ENCODE data around the gene TUBGCP3. TPM values are rescaled to one million over a fixed set of nuclear protein-coding genes. Genes with fewer than 3 reads are reported as not detected.

TUBGCP3 gene
- total RNA-seq, 2 experiments from 2014 or later, result 30.6 to 31.3 TPM

DNA sequence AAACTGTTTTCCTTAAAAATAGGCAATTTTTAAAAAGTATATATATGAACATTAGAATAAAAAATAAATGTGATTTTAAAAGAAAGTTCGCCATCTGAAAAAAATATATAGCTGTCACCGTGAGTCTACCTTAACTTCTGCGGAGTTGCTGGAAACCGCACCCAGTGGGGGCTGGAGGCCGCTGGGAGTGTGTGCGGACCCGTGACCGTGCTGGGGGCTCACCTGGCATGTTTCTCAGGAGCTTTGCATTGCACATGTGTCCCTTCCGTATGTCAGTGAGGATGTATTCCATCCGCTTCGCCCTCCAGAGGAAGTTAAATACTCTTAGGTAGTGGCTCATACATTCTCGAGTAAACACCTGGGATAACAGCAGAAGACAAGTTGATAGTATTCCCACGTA, 71.7 kb downstream of the TUBGCP3 start:
- ChIA-PET CTCF (no interaction called here), POLR2A (no interaction called here)
- Histone ChIP-seq H3K4me1 (ENCODE audit: insufficient read depth, low read length) (no peaks in the 10 kb centered on the region), H3K36me3 (ENCODE audit: insufficient read depth, low read length) (peaks cover 44% of the 10 kb centered on the region), H3K27me3 (ENCODE audit: control insufficient read depth in 1 of 2, insufficient read depth in 2 of 2, low read length in 2 of 2) (no peaks in the 10 kb centered on the region), H3K27ac (ENCODE audit: low read depth in 1 of 2, low read length in 2 of 2) (no peak overlapping the region), H3K9me3 (ENCODE audit: control insufficient read depth in 1 of 2, insufficient read depth in 1 of 2, low read length in 2 of 2) (no peaks in the 10 kb centered on the region), H3K4me3 (ENCODE audit: low read length) (no peak overlapping the region)
- H3K36me3 Mint-ChIP-seq (ENCODE audit: low read depth), result peaks cover 75% of the 10 kb centered on the region
- no peaks in the 10 kb centered on the region for H3K9me3 Mint-ChIP-seq
- no peaks in the 10 kb centered on the region for H3K4me1 Mint-ChIP-seq (ENCODE audit: low read depth)
- H3K27me3 Mint-ChIP-seq, result no peaks in the 10 kb centered on the region
- intact Hi-C loops (cut with DNase I, micrococcal nuclease), result no loop called here
- H3K27ac Mint-ChIP-seq, result no peak overlapping the region
- no peak for DNase-seq
- TF ChIP-seq, protein P1, sequence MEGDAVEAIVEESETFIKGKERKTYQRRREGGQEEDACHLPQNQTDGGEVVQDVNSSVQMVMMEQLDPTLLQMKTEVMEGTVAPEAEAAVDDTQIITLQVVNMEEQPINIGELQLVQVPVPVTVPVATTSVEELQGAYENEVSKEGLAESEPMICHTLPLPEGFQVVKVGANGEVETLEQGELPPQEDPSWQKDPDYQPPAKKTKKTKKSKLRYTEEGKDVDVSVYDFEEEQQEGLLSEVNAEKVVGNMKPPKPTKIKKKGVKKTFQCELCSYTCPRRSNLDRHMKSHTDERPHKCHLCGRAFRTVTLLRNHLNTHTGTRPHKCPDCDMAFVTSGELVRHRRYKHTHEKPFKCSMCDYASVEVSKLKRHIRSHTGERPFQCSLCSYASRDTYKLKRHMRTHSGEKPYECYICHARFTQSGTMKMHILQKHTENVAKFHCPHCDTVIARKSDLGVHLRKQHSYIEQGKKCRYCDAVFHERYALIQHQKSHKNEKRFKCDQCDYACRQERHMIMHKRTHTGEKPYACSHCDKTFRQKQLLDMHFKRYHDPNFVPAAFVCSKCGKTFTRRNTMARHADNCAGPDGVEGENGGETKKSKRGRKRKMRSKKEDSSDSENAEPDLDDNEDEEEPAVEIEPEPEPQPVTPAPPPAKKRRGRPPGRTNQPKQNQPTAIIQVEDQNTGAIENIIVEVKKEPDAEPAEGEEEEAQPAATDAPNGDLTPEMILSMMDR (IDR thresholded peaks at IDR 0.05), result no peak
- H3K4me3 Mint-ChIP-seq, result no peak overlapping the region
- ATAC-seq (ENCODE audit: poor library complexity), result no peak

DNA sequence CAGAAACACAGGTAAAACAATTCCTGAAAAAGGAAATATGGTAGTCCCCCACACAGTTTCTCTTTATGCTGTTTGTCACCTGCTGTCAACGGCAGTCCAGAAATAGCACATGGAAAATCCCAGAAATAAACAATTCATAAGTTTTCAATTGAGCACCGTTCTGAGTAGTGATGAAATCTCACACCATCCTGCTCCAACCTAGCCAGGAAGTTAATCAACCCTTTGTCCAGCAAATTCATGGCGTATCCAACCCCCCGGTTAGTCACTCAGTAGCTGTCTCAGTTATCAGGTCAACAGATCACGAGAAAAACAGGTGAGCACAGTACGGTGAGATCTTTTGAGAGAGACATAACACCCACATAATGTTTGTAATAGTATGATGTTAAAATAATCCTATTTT, 74.2 kb downstream of the TUBGCP3 start:
- intact Hi-C loops (cut with DNase I, micrococcal nuclease), result loop anchor here in 1 of 2 experiments (5.0 kb wide), 1 partner anchor 94 kb away; no protein-coding TSS in a partner anchor
- no peak for ATAC-seq (ENCODE audit: poor library complexity)
- H3K4me3 ChIP-seq (ENCODE audit: low read length), result no peak overlapping the region
- TF ChIP-seq, protein P1 (IDR thresholded peaks at IDR 0.05), result no peak
- H3K9me3 ChIP-seq (ENCODE audit: control insufficient read depth in 1 of 2, insufficient read depth in 1 of 2, low read length in 2 of 2), result no peaks in the 10 kb centered on the region
- DNase-seq, result no peak
- peaks cover 33% of the 10 kb centered on the region for H3K36me3 ChIP-seq (ENCODE audit: insufficient read depth, low read length)
- H3K27me3 Mint-ChIP-seq, result no peaks in the 10 kb centered on the region
- peaks cover 81% of the 10 kb centered on the region for H3K36me3 Mint-ChIP-seq (ENCODE audit: low read depth)
- H3K4me1 ChIP-seq (ENCODE audit: insufficient read depth, low read length), result no peaks in the 10 kb centered on the region
- ChIA-PET CTCF (no interaction called here), POLR2A (no interaction called here)
- no peak overlapping the region for H3K27ac Mint-ChIP-seq
- no peak overlapping the region for H3K4me3 Mint-ChIP-seq
- H3K4me1 Mint-ChIP-seq (ENCODE audit: low read depth), result no peaks in the 10 kb centered on the region
- no peaks in the 10 kb centered on the region for H3K9me3 Mint-ChIP-seq
- no peak overlapping the region for H3K27ac ChIP-seq (ENCODE audit: low read depth in 1 of 2, low read length in 2 of 2)
- no peaks in the 10 kb centered on the region for H3K27me3 ChIP-seq (ENCODE audit: control insufficient read depth in 1 of 2, insufficient read depth in 2 of 2, low read length in 2 of 2)

DNA sequence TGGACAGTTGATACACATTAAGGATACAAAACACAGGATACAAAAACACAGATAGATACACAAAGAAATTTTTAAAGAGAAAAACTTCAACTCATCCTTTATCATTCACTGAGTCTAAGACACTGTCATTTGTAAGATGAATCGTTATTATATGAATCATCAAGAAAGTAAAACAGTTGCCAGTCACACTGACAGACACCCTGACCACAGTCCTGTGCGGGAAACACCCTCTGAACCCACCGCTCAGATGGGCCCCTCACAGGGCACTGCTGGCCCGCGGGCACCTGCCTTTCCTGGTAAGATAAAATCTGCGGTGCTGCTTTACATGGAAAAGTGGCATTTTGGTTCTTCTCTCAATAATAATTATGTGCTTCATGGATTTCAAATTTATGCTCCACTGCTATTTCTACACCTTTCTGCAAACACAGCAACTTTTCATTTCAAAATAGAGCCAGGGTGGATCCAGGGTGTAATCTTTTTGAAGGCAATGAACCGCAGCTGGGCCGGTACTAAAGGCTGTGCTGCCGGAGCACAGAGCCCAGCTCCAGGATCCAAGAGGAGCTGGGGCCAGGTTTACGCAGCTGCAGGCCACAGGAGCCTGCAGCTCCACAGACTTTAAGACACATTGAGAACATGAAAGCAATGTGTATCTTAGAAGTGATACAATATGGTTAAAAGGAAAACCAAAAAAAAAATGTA, 76.8 kb downstream of the TUBGCP3 start:
- H3K9me3 ChIP-seq (ENCODE audit: control insufficient read depth in 1 of 2, insufficient read depth in 1 of 2, low read length in 2 of 2), result no peaks in the 10 kb centered on the region
- no peak overlapping the region for H3K4me3 ChIP-seq (ENCODE audit: low read length)
- DNase-seq, result no peak
- no peak for ATAC-seq (ENCODE audit: poor library complexity)
- Mint-ChIP-seq H3K36me3 (ENCODE audit: low read depth) (peaks cover 84% of the 10 kb centered on the region), H3K9me3 (no peaks in the 10 kb centered on the region), H3K27me3 (no peaks in the 10 kb centered on the region), H3K27ac (no peak overlapping the region), H3K4me1 (ENCODE audit: low read depth) (no peaks in the 10 kb centered on the region), H3K4me3 (no peak overlapping the region)
- TF ChIP-seq, protein P1 (IDR thresholded peaks at IDR 0.05), result no peak
- POLR2A ChIA-PET, result no interaction called here
- H3K27me3 ChIP-seq (ENCODE audit: control insufficient read depth in 1 of 2, insufficient read depth in 2 of 2, low read length in 2 of 2), result no peaks in the 10 kb centered on the region
- no peak overlapping the region for H3K27ac ChIP-seq (ENCODE audit: low read depth in 1 of 2, low read length in 2 of 2)
- H3K4me1 ChIP-seq (ENCODE audit: insufficient read depth, low read length), result no peaks in the 10 kb centered on the region
- H3K36me3 ChIP-seq (ENCODE audit: insufficient read depth, low read length), result peaks cover 46% of the 10 kb centered on the region
- intact Hi-C loops (cut with DNase I, micrococcal nuclease), result loop anchor here in 1 of 2 experiments (5.0 kb wide), 1 partner anchor 96 kb away; no protein-coding TSS in a partner anchor
- CTCF ChIA-PET, result no interaction called here
